Activated CD8-positive, alpha-beta T cell treated with anti-CD3 and anti-CD28 coated beads for 36 hours (primary cell): Measurements from ENCODE around the gene ZBTB45. TPM values are rescaled to one million over a fixed set of nuclear protein-coding genes. Genes with fewer than 3 reads are reported as not detected.

Source experiments
- ATAC-seq: fragments of 200-7000 bp; cut with Tn5 transposase; one replicate; pipeline ENCODE4 v1.10.0; 2021; ENCODE audit warnings: mild to moderate bottlenecking, moderate library complexity
- CTCF ChIA-PET: fragments of 350-600 bp; sonication (Branson Sonifier 250); formaldehyde crosslinking; loops from one replicate; lab custom pipeline; 2021; ENCODE audit warnings: antibody characterized with exemption; lab: Charles Lee
- POLR2A ChIA-PET: fragments of 350-600 bp; sonication (Branson Sonifier 250); formaldehyde crosslinking; loops from one replicate; lab custom pipeline; 2021; ENCODE audit warnings: antibody characterized with exemption; lab: Charles Lee
- DNase-seq: peaks from one replicate; pipeline ENCODE4 v3.0.0-alpha.2; 2020
- H3K27ac Mint-ChIP-seq: one replicate; pipeline ENCODE4 v1.8.0; 2021; ENCODE audit warnings: mild to moderate bottlenecking, mixed read lengths
- H3K27me3 Mint-ChIP-seq: one replicate; pipeline ENCODE4 v1.8.0; 2021; ENCODE audit warnings: mixed read lengths
- H3K36me3 Mint-ChIP-seq: one replicate; pipeline ENCODE4 v1.8.0; 2021; ENCODE audit warnings: low read depth, mixed read lengths
- H3K4me1 Mint-ChIP-seq: one replicate; pipeline ENCODE4 v1.8.0; 2021; ENCODE audit warnings: low read depth, mixed read lengths
- H3K4me3 Mint-ChIP-seq: one replicate; pipeline ENCODE4 v1.8.0; 2021; ENCODE audit warnings: mild to moderate bottlenecking, moderate library complexity, mixed read lengths
- H3K9me3 Mint-ChIP-seq: one replicate; pipeline ENCODE4 v1.8.0; 2021; ENCODE audit warnings: mixed read lengths
- CTCF ChIP-seq: fragments of 200-600 bp; IDR thresholded peaks from one replicate; pipeline ENCODE4 v1.8.0; 2022; ENCODE audit warnings: antibody characterized with exemption, mild to moderate bottlenecking
- intact Hi-C: fragments of 100-400 bp; cut with micrococcal nuclease; formaldehyde crosslinking; loops from one replicate; pipeline ENCODE4 v1.10.0; 2022
- microRNA-seq: library from miRNA; unstranded; fragments of <30 nt; microRNA quantifications from one replicate; pipeline ENCODE4 v1.2.0, GENCODE V29; 2022; ENCODE audit warnings: borderline microRNAs expressed, borderline replicate concordance
- total RNA-seq, 2 experiments: library from RNA; stranded (reverse); gene quantifications; one replicate each; pipeline ENCODE4 v1.2.3, GENCODE V29; 2021

Gene ZBTB45
- total RNA-seq, 2 experiments from 2014 or later = 7.4 to 7.9 TPM

- DNase-seq = peak; percentile 99
- TF ChIP-seq CTCF = no peak
- ChIA-PET POLR2A (interaction anchor here (1.8 kb wide), 1 partner anchor 8 kb away, joined by 6 read pairs; no protein-coding TSS in a partner anchor), CTCF (no interaction called here)
- peak; percentile 96 for ATAC-seq
- peak within 1 kb of the TSS; percentile 57 for H3K27ac Mint-ChIP-seq
- intact Hi-C loops = no loop called here
- peaks cover 25% of the 10 kb centered on the region for H3K4me1 Mint-ChIP-seq
- peaks cover 16% of the 10 kb centered on the region for H3K36me3 Mint-ChIP-seq
- peak within 1 kb of the TSS; percentile 90 for H3K4me3 Mint-ChIP-seq
- no peaks in the 10 kb centered on the region for H3K9me3 Mint-ChIP-seq
- H3K27me3 Mint-ChIP-seq = peaks cover 3% of the 10 kb centered on the region
These were observed 52.6 kb downstream of the ZBTB45 start, which contains the start of gene ZNF324 for GRCh38 chr19:58466760-58467589. Gene ZNF324 (plus strand): TSS chr19:58467080. CDS start chr19:58469186, 2,106 bp downstream.

GRCh38 chr19:58466089-58466759 is 53.4 kb downstream of the ZBTB45 start:
- peaks cover 3% of the 10 kb centered on the region for H3K27me3 Mint-ChIP-seq
- no peak for TF ChIP-seq CTCF
- H3K9me3 Mint-ChIP-seq = no peaks in the 10 kb centered on the region
- no peak for DNase-seq
- H3K27ac Mint-ChIP-seq = no peak overlapping the region
- ChIA-PET CTCF (interaction anchor here (0.8 kb wide), 1 partner anchor 47 kb away, joined by 3 read pairs; no protein-coding TSS in a partner anchor), POLR2A (interaction anchor here (1.8 kb wide), 1 partner anchor 9 kb away, joined by 6 read pairs; no protein-coding TSS in a partner anchor)
- intact Hi-C loops = no loop called here
- ATAC-seq = peak; percentile 5
- H3K4me3 Mint-ChIP-seq = peak overlapping the region; percentile 90
- peaks cover 13% of the 10 kb centered on the region for H3K36me3 Mint-ChIP-seq
- peaks cover 25% of the 10 kb centered on the region for H3K4me1 Mint-ChIP-seq

Small RNA genes within 50 kb of the gene (microRNA-seq; reads per million reads assigned to microRNA genes)
- 4.8 reads per million, percentile 21 among the genes with 10 or more reads in this experiment for gene MIR6807

Other genes starting within 250 kb of the ZBTB45 start
- 1 to 10 TPM; 5.2 to 5.8 TPM for gene ZNF8, start 240.9 kb downstream of the ZBTB45 start, total RNA-seq
- gene ERVK3-1, start 214.4 kb downstream of the ZBTB45 start, total RNA-seq = 10 to 100 TPM; 40.6 to 43.0 TPM
- gene ZSCAN22, start 192.8 kb downstream of the ZBTB45 start, total RNA-seq = 1 to 10 TPM; 2.6 to 2.9 TPM
- gene A1BG, start 166.3 kb downstream of the ZBTB45 start, total RNA-seq = 10 to 100 TPM; 35.2 to 36.2 TPM
- 1 to 10 TPM; 1.3 to 1.6 TPM for gene ZNF497, start 157.1 kb downstream of the ZBTB45 start, total RNA-seq
- 1 to 10 TPM; 1.5 to 1.6 TPM for gene ZNF837, start 138.8 kb downstream of the ZBTB45 start, total RNA-seq
- 1,000 to 10,000 TPM; 1,906 to 1,936 TPM for gene RPS5, start 132.5 kb downstream of the ZBTB45 start, total RNA-seq
- 1 to 10 TPM in 1 of 2 experiments, under 1 TPM in 1; 0.81 to 1.1 TPM for gene RNF225, start 124.2 kb downstream of the ZBTB45 start, total RNA-seq
- 10 to 100 TPM; 12.0 to 14.3 TPM for gene ZNF584, start 111.2 kb downstream of the ZBTB45 start, total RNA-seq
- gene ZNF132, start 79.7 kb downstream of the ZBTB45 start, total RNA-seq = 1 to 10 TPM; 3.4 to 3.8 TPM
- 1 to 10 TPM; 7.6 to 8.2 TPM for gene ZNF324B, start 68.2 kb downstream of the ZBTB45 start, total RNA-seq
- 10 to 100 TPM in 1 of 2 experiments, 1 to 10 TPM in 1; 8.1 to 10.1 TPM for gene ZNF324, start 52.7 kb downstream of the ZBTB45 start, total RNA-seq
- gene ZNF446, start 43.5 kb downstream of the ZBTB45 start, total RNA-seq = 1 to 10 TPM; 3.5 to 4.0 TPM
- gene SLC27A5, start 7.8 kb downstream of the ZBTB45 start, total RNA-seq = 10 to 100 TPM; 21.7 to 26.6 TPM
- 100 to 1,000 TPM; 527 to 550 TPM for gene TRIM28, start 24.3 kb upstream of the ZBTB45 start, total RNA-seq
- gene CHMP2A, start 35.3 kb upstream of the ZBTB45 start, total RNA-seq = 10 to 100 TPM; 88.3 to 90.0 TPM
- 100 to 1,000 TPM; 107 to 114 TPM for gene UBE2M, start 38.8 kb upstream of the ZBTB45 start, total RNA-seq
- 10 to 100 TPM; 12.1 to 13.4 TPM for gene MZF1, start 53.5 kb upstream of the ZBTB45 start, total RNA-seq